ENCODE results near the gene TTC33.
"Not testable (repeated sequence)": the region's sequence is repeated elsewhere in the genome, so short reads cannot be mapped to it uniquely, and the experiment has no call there.

The TTC33 gene

DNA sequence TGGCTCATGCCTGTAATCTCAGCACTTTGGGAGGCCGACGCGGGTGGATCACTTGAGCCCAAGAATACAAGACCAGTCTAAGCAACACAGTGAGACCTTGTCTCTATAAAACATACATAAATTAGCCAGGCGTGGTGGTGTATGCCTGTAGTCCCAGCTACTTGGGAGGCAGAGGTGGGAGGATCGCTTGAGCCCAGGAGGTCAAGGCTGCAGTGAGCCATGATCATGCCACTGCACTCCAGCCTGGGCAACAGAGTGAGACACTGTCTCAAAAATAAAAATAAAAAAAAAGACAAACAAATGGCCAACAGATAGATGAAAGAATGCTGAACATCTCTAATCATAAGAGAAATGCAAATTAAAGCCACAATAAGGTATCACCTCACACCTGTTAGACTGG lies 33.2 kb upstream of the TTC33 start:
- H3K36me3 ChIP-seq (ENCODE audit: insufficient read depth, low read length) = not testable (repeated sequence)

DNA sequence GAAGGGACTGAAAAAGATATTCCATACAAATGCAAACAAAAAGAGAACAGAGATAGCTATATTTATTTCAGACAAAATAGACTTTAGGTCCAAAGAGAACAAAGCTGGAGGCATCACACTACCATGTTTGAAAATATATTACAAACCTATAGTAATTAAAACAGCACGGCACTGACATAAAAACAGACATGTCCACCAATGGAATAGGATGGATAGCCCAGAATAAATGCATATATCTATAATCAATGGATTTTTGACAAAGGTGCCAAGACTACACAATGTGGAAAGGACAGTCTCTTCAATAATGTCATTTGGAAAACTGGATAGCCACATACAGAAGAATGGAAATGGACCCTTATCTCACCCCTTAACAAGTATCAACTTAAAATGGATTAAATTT lies 32.2 kb upstream of the TTC33 start:
- no peaks in the 10 kb centered on the region for H3K36me3 ChIP-seq (ENCODE audit: insufficient read depth, low read length)
- no peaks in the 10 kb centered on the region for H3K4me1 ChIP-seq (ENCODE audit: insufficient read depth, low read length)
- no peaks in the 10 kb centered on the region for H3K9me3 ChIP-seq (ENCODE audit: control insufficient read depth, insufficient read depth, low read length)
- no peak overlapping the region for H3K9ac ChIP-seq (ENCODE audit: low read depth, low read length)

More for the DNA sequence above, 33.2 kb upstream of the TTC33 start:
- not testable (repeated sequence) for H3K4me1 ChIP-seq (ENCODE audit: insufficient read depth, low read length); H3K9me3 ChIP-seq (ENCODE audit: control insufficient read depth, insufficient read depth, low read length); H3K9ac ChIP-seq (ENCODE audit: low read depth, low read length)

DNA sequence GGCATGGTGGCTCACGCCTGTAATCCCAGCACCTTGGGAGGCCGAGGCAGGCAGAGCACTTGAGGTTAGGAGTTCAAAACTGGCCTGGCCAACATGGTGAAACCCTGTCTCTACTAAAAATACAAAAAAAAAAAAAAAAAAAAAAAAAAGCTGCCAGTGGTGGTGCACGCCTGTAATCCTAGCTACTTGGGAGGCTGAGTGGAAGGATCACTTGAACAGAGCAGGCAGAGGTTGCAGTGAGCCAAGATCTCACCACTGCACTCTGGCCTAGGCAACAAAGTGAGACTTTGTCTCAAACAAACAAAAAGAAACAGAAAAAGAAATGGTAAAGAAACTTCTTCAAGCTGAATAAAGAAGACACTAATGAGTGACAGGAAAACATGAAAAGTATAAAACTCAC lies 30.9 kb upstream of the TTC33 start:
- not testable (repeated sequence) for H3K9me3 ChIP-seq (ENCODE audit: control insufficient read depth, insufficient read depth, low read length); H3K9ac ChIP-seq (ENCODE audit: low read depth, low read length); H3K36me3 ChIP-seq (ENCODE audit: insufficient read depth, low read length); H3K4me1 ChIP-seq (ENCODE audit: insufficient read depth, low read length)

DNA sequence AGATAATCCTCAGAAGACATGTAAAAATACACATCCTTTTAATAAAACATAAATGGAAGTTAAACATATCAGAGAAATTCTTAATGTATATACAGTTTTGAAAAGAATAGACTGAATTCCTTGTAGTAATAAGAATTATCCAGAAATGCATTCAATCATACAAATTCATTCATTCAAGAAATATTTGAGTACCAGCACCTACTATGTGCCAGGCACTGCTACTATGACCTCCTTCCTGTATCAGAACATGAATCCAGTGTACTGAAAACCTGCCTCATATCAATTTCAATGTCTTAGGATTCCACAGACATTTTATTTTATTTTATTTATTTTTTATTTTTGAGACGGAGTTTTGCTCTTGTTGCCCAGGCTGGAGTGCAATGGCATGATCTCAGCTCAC lies 29.2 kb upstream of the TTC33 start:
- H3K36me3 ChIP-seq (ENCODE audit: insufficient read depth, low read length) = no peaks in the 10 kb centered on the region; the same call in 1 of the 2 replicates
- H3K9me3 ChIP-seq (ENCODE audit: control insufficient read depth, insufficient read depth, low read length) = no peaks in the 10 kb centered on the region
- no peak overlapping the region for H3K9ac ChIP-seq (ENCODE audit: low read depth, low read length)
- no peaks in the 10 kb centered on the region for H3K4me1 ChIP-seq (ENCODE audit: insufficient read depth, low read length)

DNA sequence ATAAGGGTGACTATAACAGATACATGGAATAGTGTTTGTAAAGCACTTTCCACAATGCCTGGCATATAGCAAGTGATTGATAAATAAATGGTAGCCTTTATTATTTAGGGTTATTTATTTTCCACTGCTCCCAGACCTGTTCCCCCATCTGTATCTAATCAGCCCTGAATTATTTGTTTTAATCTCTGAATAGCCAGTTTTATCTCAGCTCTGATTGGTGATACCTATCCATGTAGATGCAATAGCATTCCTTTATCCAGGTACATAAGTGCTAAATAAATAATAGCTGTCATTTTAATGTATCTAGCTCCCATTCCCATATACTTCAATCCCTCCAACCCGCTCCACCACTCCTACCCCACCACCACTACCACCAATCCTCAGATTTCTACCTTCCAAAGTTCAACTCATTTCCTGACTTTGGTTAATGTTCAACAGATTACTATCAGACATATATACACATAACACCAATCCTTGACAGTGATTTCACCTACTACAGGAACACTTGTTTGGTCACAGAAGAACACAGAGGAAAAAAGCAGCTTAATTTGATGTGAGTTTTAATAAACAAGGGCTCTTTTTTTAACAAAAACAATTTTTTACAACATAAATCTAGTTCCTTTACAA lies 28.4 kb upstream of the TTC33 start:
- no peaks in the 10 kb centered on the region for H3K4me1 ChIP-seq (ENCODE audit: insufficient read depth, low read length)
- no peaks in the 10 kb centered on the region; the same call in 1 of the 2 replicates for H3K36me3 ChIP-seq (ENCODE audit: insufficient read depth, low read length)
- no peaks in the 10 kb centered on the region for H3K9me3 ChIP-seq (ENCODE audit: control insufficient read depth, insufficient read depth, low read length)
- H3K9ac ChIP-seq (ENCODE audit: low read depth, low read length) = no peak overlapping the region

DNA sequence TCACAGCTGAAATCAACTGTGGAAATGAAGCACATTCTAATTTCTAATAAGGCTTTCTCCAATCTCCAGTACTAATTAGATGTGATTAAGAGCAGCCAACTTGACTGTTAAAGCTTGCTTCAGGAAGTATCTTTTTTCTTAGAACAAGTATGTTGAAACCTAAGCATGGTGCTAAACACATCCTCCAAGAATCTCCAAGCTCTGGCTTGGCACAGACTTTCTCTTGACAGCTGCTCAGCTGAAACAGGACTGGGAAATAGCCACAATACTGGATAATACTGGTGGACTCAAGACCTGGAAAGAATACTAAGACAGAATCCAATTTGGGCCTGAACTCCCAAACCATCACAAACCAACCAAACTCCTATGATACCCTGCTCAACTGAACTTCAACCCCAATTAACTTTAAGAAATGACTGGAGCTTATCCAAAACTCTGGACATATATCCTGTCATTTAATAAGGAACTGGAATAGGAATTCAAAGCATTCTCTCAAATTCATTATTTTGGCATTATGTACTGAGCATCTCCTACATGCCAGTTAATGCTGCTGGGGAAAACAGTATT lies 26.2 kb upstream of the TTC33 start:
- H3K9me3 ChIP-seq (ENCODE audit: control insufficient read depth, insufficient read depth, low read length) = no peaks in the 10 kb centered on the region
- H3K4me1 ChIP-seq (ENCODE audit: insufficient read depth, low read length) = no peaks in the 10 kb centered on the region
- no peaks in the 10 kb centered on the region; the same call in 1 of the 2 replicates for H3K36me3 ChIP-seq (ENCODE audit: insufficient read depth, low read length)
- no peak overlapping the region for H3K9ac ChIP-seq (ENCODE audit: low read depth, low read length)

DNA sequence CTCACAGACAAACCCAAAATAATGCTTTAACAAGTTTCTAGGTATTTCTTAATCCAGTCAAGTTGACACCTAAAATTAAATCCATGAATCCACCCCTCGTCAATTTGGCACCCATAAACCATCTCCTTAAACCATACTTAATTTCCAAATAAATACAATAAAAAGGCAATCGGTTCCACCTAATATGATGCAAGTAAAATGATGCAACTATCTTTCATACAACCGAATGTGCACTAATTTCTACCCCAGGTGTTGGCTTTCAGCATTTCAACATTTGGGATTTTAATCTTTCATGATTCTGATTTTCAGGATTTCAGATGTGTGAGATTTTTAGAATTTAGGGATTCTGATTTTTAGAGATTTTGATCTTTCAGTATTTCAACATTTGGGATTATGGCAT lies 25.1 kb upstream of the TTC33 start:
- Histone ChIP-seq H3K4me1 (ENCODE audit: insufficient read depth, low read length) (no peaks in the 10 kb centered on the region), H3K9ac (ENCODE audit: low read depth, low read length) (no peak overlapping the region), H3K9me3 (ENCODE audit: control insufficient read depth, insufficient read depth, low read length) (no peaks in the 10 kb centered on the region), H3K36me3 (ENCODE audit: insufficient read depth, low read length) (peaks cover under 1% of the 10 kb centered on the region; the same call in 1 of the 2 replicates)

DNA sequence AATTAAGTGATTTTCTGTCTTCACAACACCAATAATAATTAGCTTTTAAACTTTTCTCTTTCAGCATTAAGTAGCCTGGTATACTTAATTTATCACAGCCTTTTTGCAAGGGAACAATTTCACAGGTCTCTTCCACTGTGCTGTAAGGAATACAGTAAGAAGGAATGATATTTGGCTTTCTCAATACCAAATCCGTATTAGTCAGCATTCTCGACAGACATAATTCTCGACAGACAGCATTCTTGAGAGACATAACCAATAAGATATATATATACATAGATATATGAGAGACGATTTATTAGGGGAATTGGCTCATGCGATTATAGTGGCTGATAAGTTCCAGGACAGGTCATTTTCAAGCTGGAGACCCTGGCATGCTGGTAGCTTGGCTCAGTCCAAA lies 24.4 kb upstream of the TTC33 start:
- Histone ChIP-seq H3K36me3 (ENCODE audit: insufficient read depth, low read length) (peaks cover 5% of the 10 kb centered on the region; the same call in 1 of the 2 replicates), H3K4me1 (ENCODE audit: insufficient read depth, low read length) (no peaks in the 10 kb centered on the region), H3K9ac (ENCODE audit: low read depth, low read length) (no peak overlapping the region), H3K9me3 (ENCODE audit: control insufficient read depth, insufficient read depth, low read length) (no peaks in the 10 kb centered on the region)

DNA sequence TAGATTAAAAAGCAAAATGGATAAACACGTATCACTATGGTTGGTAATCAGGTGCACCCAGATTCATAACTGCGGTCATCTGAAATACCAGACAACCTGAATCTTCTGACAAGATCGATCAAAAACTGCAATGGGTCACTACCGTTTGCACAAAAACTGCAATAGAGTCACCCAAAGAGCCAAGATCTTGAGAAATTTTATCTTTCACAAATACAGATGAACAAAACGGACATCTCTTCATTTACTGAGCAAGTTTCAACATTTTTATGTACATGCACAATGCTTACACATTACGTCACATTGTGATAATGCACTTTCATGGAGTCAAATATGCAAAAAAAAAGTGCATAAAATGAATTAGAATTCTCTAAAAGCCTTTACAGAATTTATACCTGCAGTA lies 23.8 kb upstream of the TTC33 start:
- H3K9ac ChIP-seq (ENCODE audit: low read depth, low read length) = no peak overlapping the region
- H3K36me3 ChIP-seq (ENCODE audit: insufficient read depth, low read length) = peaks cover 6% of the 10 kb centered on the region; the same call in 1 of the 2 replicates
- no peaks in the 10 kb centered on the region for H3K4me1 ChIP-seq (ENCODE audit: insufficient read depth, low read length)
- H3K9me3 ChIP-seq (ENCODE audit: control insufficient read depth, insufficient read depth, low read length) = no peaks in the 10 kb centered on the region

DNA sequence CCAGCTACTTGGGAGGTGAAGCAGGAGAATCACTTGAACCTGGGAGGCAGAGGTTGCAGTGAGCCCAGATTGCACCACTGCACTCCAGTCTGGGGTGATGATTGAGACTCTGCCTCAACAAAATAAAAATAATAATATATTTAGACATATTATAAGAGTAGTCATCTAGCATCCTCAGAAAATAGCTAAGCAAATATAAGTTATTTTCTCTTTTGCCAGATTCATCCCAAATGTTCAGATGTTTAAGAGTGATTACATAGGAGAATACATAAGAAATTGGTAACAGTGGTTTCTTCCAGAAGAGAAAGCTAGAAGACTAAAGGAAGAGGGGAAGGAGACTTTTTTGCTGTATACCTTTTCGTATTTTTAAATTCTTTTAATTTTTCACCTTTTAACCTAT lies 22.4 kb upstream of the TTC33 start:
- no peaks in the 10 kb centered on the region for H3K9me3 ChIP-seq (ENCODE audit: control insufficient read depth, insufficient read depth, low read length)
- H3K4me1 ChIP-seq (ENCODE audit: insufficient read depth, low read length) = no peaks in the 10 kb centered on the region
- H3K36me3 ChIP-seq (ENCODE audit: insufficient read depth, low read length) = peaks cover 6% of the 10 kb centered on the region; the same call in 1 of the 2 replicates
- no peak overlapping the region for H3K9ac ChIP-seq (ENCODE audit: low read depth, low read length)

DNA sequence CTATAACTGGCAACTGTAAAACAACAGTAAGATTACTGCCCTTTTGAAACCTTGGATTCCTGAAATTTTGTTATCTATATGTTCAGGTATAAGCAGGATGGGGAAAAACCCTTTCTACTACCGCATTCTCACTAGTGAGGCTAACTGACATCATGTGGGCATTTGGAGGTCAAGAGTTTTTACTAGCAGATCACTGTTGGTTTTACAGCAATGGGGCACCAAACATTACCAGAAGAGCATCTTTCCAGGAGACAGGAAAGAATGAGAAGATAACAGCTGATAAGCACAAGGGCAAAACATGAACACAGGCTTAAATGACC lies 20.9 kb upstream of the TTC33 start:
- Histone ChIP-seq H3K9ac (ENCODE audit: low read depth, low read length) (no peak overlapping the region), H3K9me3 (ENCODE audit: control insufficient read depth, insufficient read depth, low read length) (no peaks in the 10 kb centered on the region), H3K4me1 (ENCODE audit: insufficient read depth, low read length) (no peaks in the 10 kb centered on the region), H3K36me3 (ENCODE audit: insufficient read depth, low read length) (peaks cover 6% of the 10 kb centered on the region; the same call in 1 of the 2 replicates)

DNA sequence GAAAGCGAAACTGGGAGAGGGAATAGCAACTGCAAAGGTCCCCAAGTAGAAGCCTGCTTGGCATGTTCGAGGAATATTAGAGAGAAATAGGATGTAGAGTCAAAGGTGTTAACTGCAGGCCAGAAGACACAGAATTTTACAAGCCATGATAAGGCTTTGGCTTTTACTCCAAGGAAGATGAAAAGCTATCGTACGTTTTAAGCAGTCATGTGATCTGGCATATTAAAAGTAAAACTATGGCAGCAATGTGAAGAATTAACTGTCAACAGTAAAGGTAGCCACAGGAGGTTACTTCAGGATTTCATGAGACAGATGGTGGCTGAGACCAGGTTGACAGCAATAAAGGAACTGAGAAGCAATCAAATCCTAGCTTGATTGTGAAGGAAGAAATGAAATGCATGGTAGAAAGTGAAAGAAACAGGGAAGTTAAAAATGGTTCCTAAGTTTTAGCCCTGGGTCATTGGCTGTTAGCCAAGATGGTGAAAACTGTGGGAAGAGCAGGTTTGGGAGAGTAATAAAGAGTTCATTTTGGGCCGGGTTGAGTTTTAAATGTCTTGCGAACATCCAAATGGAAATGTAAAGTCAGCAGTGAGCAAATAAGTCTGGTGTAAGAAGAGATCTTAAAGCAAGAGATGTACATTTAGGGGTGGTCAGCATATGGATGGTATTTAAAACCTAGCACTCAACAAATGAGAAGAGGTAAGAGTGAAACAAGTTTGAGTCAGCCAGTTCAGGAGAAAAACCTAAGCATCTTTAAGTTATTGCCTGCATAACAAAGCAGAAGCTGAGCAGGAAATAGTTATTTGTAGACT lies 20.3 kb upstream of the TTC33 start:
- peaks cover 6% of the 10 kb centered on the region; the same call in 1 of the 2 replicates for H3K36me3 ChIP-seq (ENCODE audit: insufficient read depth, low read length)
- no peak overlapping the region for H3K9ac ChIP-seq (ENCODE audit: low read depth, low read length)
- no peaks in the 10 kb centered on the region for H3K4me1 ChIP-seq (ENCODE audit: insufficient read depth, low read length)
- H3K9me3 ChIP-seq (ENCODE audit: control insufficient read depth, insufficient read depth, low read length) = no peaks in the 10 kb centered on the region

DNA sequence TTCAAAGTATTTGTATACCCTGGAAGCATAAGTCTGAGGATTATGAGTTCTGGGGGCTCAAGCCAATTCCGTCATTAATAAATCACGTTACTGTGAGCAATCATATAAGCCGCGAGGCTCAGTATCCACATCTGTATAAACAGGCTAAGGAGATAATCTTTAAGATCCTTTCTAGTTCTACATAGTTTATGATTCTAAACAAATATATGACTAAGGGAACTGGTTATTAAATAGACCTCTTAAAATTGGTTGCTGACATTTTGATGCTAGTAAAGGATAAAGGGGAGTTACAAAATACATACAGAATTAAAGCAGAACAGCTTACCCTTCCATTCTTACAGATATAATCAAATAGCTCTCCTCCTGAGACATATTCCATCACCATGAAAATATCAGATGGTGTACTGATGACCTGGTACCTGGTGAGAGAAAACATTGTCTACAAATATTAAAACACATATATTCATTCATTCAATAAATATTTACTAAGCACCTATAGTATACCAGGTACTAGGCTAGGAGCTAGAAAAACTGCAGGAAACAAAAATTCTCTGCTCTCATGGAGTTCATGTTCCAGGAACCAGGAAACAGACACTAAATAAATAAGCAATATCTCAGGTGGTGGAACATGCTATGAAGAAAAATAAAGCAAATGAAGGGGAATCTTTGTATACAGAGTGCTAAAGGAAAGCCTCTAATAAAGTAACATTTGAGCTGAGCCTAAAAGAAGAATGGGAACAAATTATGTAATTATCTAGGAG lies 19.5 kb upstream of the TTC33 start:
- Histone ChIP-seq H3K9me3 (ENCODE audit: control insufficient read depth, insufficient read depth, low read length) (no peaks in the 10 kb centered on the region), H3K4me1 (ENCODE audit: insufficient read depth, low read length) (no peaks in the 10 kb centered on the region), H3K9ac (ENCODE audit: low read depth, low read length) (no peak overlapping the region), H3K36me3 (ENCODE audit: insufficient read depth, low read length) (peaks cover 6% of the 10 kb centered on the region; the same call in 1 of the 2 replicates)

DNA sequence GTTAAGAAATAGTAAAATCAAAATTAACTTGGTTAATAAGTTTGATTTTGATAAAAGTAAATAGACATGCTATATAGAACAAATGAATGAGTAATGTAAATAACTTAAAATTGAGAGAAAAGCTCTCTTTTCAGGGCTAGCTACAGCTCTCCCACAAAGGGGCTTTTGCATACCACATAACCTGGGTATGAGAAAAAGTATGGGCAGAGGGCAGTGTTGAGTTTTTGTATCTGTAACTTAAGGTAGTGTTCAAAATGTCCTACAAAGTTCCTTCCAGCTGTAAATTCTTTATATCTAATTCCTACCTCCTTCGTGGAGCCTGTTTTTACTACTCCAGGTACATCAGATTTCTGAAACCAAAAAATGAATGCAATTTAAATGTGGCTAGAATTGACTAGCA lies 18.9 kb upstream of the TTC33 start:
- Histone ChIP-seq H3K9me3 (ENCODE audit: control insufficient read depth, insufficient read depth, low read length) (no peaks in the 10 kb centered on the region), H3K9ac (ENCODE audit: low read depth, low read length) (no peak overlapping the region), H3K4me1 (ENCODE audit: insufficient read depth, low read length) (no peaks in the 10 kb centered on the region), H3K36me3 (ENCODE audit: insufficient read depth, low read length) (peaks cover 6% of the 10 kb centered on the region; the same call in 1 of the 2 replicates)
